Pulmonary artery endothelial cell (primary cell): ENCODE results near the gene SLC6A4. TPM values are rescaled to one million over a fixed set of nuclear protein-coding genes. Genes with fewer than 3 reads are reported as not detected.
A peak's percentile ranks its signal among the peaks of the same experiment; 100 is the strongest.
"Not testable (repeated sequence)": the region's sequence is repeated elsewhere in the genome, so short reads cannot be mapped to it uniquely, and the experiment has no call there.

Source experiments
- DNase-seq: peaks from one replicate; pipeline ENCODE4 v3.0.0-alpha.2; 2011; ENCODE audit warnings: low read depth, low spot score
- total RNA-seq: library from RNA; depleted of rRNA; stranded (reverse); fragments of >200 nt; gene quantifications from 2 replicates; pipeline ENCODE4 v1.2.3, GENCODE V29; 2014

SLC6A4 gene
- total RNA-seq, 1 donor from 2014 or later = 0.07 TPM

DNA sequence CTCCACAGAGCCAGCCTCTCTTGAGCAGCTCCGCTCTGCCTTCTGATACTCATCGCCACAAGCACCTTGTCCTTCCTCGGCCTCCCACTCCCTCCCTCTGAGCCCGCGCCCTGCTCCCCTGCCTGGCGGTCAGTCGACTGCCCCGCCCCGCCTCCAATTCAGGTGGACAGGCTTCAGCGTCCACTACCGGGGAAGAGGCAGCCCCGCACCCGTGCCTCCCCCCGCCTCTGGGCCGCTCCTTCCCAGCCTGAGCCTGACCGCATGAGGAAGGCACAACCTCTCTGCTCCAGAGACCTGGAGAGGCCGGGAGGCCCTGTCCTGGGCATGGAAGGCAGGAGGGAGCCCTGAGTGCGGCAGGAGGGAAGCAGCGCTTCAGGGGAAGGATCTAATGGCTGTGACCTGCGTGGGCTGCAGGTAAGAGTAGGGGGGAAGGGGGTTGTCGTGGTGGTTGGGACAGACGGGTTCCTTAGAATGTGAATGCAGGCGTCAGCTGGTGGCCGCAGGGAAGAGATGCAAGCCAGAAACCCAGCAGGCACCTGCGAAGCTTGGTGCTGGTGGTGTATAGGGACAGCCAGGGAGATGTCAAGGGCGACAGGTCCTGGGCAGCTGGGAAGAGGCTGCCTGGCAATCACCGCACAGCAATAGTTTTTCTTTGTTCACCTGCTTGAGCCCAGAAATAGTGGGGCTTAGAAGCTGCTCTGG lies 3.0 kb upstream of the SLC6A4 start:
- DNase-seq = no peak

DNA sequence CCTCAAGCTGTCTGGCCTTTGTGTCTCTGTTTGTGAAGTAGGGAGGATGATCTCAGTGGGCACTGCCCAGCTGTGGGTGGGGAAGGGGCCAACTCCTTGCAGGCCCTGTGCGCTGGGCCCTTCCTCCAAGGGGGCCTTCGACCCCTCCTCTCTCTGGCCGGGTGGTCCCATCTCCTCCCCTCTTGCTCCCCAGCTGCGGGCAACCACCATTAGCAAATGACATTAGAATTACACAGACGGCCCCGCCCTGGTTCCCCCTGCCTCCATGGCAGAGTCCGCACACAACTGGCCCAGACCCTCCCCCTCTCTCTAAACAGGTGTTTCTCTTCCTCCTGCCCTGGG lies 2.5 kb upstream of the SLC6A4 start:
- DNase-seq = no peak

DNA sequence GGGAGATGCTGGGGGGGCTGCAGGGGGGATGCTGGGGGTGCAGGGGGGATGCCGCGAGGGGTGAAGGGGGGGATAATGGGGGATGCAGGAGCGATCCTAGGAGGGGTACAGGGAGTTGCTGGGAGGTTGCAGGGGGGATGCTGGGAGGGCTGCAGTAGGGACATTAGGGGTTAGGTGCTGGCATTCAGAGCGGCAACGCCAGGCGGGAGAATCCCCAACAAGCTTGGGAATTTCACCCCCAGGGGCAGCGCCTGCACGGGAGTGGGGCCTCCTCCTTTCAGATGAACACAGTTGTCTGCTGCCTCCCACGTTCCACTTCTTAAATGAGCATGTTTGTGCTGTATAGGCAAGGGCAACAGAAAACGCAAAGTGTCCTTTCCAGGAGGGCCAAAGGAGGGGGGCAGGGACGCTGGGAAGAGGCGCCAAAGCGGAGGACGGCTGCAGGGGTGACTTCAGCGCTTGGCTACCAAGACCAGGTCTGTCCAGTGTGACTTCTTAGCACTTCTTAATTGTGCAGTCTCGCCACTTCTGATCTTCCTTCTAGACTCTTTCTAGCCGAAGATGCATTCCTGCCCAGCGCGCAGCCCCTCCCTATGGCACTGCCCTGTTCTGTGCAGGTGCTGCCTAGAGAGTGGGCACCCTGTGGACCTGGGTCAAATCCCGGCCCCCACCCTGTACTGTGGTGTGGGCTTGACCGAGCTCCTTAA lies 2.0 kb upstream of the SLC6A4 start:
- no peak for DNase-seq

DNA sequence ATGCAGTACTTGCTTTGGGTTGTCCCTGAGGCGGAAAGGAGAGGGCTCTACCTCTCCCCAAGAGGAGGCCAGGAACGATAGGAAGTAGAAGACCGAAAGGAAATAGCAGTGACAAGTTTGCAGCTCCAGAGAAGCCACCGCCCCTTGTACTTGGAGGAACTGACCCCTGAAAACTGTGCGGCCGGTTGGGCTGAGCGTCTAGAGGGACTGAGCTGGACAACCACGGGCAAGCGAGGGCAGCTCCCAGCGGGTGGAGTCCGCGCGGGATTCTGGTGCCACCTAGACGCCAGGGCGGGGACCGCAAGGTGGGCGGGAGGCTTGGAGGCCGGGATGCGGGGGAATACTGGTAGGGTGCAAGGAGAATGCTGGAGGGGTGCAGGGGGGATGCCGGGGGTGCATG lies 1.3 kb upstream of the SLC6A4 start:
- peak; percentile 2 for DNase-seq

DNA sequence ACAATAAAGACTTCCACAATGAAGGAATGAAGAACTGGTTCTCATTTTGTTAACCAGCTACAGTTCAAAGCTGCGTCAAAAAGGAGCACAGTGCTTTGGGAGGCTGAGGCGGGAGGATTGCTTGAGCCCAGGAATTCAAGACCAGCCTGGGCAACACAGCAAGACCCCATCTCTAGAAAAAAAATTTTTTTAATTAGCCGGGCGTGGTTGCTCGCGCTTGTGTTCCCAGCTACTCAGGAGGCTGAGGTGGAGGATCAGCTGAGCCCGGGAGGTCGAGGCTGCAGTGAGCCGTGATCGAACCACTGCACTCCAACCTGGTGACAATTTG lies 764 bp upstream of the SLC6A4 start:
- DNase-seq = no peak

DNA sequence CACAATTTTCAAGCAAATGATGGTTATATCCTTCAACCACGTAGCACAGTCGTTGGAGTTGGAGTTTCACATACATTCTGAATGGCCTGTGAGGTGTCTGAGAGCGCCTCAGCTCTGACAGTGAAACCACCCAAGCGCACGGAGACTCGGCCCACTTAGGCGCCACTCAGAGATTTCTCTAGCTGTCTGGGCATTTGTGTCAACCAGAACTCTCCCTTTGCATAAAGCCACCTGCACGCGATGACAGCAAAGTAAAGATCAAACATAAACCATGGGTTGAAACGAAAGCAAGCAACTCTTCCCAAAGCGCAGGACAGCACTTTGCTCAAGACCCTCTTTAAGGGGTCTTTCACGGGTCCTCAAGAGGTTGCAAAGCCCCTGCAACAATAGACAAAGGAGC lies 533 bp downstream of the SLC6A4 start:
- no peak for DNase-seq

DNA sequence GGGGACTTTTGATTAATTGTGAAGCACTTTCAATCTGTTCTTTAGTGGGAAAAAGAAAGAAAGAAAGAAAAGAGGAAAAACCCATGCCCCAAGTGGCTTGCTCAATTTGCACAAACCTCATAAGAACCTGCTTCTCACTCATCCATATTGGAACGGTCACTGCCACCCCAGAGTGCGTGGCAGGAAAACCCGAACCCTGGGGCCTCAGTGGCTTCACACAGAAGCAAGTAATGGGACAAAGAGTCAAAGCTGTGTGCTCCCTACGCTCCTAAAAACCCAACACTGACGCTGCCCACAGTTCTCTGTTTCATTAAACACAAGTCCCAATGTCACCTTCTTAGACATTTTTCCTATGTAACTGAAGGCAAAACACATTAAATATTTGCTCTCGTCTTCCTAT lies 1.2 kb downstream of the SLC6A4 start:
- DNase-seq = no peak

DNA sequence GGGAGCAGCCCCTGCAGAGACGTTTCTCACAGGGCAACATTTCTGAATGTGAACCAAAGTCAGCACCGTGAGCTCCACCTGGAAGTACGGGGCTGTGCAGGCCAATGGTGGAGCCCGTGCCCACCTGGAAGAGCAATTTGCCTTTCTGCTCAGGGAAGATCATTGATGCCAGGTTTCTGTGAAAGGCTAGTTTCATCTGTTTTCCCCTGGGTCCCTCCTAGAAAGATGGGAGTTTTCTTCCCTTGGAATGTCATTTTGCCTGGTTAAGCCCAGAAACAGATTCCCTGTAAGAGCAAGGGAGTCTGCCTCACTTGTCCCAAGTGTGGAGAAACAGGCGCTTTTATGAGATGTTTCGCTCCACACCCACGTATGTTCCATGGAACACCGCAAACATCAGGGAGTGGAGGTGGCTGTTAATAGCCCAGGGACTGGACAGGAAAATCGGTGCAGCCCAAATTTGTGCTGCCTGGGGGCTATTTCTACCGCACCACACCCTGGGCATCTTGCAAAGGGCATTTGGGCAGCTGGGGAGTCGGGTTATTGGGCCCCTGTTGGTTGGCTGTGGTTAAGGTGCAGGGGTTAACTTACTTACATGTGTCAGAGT lies 2.6 kb downstream of the SLC6A4 start:
- DNase-seq = no peak

DNA sequence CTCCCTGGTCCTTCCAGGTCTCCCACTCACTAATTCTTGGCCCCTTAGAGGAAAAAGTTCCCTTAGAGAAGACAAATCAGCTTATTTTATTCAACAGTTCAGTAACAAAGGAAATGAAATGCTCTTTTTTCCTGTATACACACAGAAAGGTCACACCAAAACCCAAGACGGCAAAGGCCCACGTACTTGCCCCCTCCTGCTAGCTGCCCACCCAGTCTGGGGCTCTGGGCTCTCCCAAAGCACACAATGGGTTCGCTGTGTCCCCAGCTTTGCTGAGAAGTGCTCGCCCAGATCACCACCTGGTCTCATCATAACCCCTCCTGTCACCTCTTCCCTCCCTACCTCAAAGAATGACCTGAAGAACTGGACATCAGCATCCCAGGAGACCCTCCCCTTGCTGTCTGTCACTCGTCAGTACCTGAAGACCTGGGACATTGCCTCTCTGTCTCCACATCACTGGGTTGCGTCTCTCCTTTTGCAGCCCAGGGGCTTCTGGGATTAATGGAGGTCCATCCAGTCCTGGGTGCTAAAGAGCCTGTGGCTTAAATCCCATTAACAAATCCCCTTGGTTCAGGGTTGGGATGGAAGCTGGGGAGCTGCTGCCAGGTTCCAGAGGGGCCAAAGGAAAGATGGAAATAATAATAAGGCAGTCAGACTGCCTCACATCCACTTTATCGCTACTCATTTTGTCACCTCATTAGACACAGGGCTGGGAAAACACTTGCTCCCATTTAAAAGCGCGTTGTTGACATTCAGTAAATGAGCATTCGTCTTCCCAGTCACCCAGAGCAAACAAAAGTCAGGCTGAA lies 3.3 kb downstream of the SLC6A4 start:
- no peak for DNase-seq

DNA sequence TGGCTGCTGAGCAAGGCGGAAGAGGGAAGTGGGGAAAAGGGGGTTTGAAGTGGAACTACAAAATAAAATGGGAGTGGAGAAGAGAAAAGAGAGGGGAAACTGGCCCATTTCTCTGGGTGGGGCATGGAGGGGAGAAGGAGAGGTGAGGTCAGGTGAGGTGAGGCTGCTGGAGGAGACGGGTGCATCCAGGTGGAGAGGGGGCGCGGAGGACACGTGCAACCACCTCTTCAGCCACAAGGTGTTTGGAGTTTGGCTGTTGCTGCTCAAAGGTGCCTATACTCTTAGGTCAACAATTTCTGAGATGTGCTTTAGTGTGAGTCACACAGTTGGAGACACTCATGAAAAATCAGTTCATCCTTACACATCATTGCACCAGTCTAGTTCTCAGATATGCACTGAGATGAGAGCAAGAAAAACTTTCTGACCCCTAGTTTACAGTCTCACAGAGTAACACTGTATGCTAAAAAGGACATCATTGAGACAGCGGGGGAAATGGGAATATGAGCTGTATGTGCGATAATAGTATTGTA lies 4.8 kb downstream of the SLC6A4 start:
- DNase-seq = no peak

DNA sequence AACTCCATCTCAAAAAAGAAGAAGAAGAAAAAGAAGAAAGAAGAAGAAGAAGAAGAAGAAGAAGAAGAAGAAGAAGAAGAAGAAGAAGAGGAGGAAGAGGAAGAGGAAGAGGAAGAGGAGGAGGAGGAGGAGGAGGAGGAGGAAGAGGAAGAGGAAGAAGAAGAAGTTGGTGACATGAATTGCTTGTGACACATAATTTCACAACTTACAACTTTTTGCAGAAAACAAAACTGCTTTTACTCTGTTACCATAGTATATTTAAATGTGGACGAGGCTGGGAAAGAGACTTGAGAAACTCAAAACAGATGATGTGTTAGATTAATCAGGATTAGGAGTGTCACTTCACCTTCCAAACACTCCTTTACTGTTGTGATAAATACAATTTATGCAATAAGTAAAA lies 5.5 kb downstream of the SLC6A4 start:
- DNase-seq = not testable (repeated sequence)

DNA sequence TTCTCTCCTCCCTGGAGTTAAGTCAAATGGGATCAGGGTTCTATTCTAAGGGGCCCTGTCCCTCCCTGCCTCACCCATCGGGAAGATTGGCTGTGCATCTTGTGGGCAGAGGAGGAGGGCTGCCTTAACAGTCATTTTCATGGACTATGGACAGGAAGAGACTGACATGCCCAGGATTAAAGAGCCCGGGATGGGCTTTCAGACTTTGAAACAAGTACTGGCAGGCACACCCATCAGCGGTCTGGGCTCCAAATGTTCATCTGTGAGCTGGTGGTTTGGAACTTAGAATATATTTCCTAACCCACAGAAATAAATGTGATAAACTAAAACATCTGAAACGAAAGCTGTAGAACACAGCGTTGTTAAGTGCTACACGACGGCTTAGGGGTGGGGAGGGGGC lies 6.5 kb downstream of the SLC6A4 start:
- no peak for DNase-seq

DNA sequence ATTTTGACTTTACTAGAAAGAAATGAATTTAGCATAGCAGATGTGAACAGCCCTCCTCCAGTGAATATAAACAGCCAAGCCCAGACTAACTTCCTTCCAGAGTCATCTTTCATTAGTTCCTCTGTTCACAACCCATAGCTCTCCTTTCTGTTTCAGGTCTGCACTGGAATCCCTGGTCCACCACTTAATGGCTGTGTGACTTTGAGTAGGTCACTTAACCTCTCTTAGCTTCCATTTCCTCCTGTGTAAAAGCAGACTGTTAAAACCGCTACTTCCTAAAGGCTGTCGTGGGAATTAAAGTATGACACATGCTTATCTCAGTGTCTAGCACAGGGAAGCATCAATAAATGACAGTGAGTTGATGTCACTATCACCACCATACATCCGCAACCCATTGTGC lies 7.5 kb downstream of the SLC6A4 start:
- DNase-seq = no peak

DNA sequence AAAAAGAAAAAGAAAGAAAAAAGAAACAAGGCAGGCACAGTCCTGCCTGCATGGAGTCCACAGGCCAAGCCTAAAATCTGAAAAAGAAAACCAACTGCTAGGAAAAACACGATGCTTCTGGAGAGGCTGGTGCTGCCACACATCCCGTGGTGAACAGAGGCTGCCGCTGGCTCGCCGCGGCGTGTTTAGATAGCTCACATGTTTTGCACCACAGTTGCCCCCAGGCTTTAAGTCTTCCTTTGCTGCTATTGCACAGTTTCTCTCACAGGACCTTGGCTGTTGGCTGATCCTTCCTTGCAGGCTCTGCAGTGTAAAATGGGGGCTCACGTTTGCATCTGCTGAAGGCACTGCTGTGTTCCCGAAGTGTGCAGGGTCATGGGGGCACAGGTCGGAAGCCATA lies 8.6 kb downstream of the SLC6A4 start:
- DNase-seq = no peak

DNA sequence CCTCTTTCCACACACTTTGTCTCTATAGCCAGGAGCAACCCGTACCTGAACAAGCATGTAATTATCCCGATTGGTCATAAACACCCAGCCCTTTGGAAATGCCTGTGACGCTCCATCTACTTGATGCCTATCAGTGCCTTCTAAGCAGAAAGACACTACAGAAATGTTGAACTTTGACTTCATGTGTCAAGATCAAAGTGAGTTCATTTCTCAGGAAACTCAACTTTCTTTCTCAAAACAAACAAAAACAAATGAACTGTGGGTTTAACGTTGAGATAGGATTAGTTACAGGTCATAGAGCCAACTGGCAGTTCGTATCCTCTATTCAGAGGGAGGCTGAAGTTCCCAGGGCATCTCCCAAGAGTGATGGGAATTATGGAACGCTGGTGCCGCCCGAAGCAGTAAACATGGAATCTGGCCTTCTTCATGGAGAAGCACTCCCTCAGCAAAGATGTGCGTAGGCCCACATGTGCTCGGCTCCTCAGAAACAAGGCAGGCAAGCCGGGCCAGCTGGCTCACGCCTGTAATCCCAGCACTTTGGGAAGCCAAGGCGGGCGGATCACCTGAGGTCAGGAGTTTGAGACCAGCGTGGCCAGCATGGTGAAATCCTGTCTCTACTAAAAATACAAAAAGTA lies 9.5 kb downstream of the SLC6A4 start:
- no peak for DNase-seq

DNA sequence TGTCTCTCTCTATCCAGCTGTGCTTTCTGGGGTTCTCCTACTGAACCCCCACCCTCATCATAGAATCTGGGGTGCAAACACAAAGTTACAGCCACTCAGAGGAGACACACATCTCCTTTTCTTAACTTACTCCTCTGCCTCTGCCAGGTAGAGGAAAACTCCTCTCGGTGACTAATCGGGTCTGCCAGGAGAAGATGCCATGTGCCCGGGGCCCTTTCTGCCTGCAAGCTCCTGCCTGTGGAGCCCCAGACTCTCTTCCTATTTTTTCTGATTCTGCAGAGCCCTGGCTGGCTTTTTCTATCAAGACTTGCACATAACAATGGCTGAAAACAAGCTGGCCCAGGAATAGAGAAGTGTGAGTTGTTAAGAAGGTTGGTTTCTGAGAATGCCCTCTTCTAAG lies 10.4 kb downstream of the SLC6A4 start:
- DNase-seq = no peak

DNA sequence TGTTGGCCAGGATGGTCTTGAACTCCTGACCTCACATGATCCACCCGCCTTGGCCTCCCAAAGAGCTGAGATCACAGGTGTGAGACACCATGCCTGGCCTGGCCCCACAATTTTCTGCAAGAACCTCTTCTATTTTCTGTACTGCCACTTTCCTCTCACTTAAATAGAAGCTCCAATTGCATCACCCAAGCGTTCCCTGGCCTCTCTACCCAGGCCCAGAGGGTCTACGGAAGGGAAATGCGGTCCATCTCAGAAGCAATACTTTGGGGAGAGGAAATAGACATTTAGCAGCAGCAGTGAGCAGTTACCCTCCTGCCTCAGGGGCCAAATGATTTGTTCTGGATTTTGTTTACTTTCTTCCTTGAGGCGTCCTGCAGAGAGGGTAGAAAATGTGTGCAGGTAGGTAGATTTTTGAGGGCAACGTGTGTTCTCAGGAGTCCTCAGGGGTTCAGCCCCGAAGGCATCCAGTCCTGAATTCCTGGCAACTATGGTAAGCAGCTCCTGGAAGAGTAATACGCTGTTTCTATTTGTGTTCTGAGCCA lies 11.0 kb downstream of the SLC6A4 start:
- no peak for DNase-seq

DNA sequence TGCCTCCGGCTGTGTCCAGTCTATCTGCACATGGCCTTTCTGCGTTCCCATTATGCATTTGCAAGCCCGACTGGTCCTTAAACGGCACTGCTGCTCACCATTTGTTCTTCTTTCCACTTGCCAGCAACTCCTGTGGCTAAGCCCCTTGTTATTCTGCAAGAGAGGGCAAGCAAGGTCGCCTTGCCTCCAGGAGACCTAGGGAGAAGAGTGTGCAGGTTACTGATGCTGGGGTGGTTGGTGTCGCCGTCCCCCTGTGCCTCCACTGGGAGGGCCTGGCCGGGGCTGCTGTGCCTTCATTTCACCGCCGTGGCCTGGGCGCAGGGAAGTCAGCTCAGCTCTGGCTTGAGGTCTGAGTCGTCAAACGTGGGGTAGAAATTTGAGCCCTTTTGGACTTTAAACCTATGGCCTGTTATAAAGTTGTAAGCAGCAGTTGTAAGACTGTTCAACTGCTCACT lies 12.7 kb downstream of the SLC6A4 start:
- DNase-seq = no peak

DNA sequence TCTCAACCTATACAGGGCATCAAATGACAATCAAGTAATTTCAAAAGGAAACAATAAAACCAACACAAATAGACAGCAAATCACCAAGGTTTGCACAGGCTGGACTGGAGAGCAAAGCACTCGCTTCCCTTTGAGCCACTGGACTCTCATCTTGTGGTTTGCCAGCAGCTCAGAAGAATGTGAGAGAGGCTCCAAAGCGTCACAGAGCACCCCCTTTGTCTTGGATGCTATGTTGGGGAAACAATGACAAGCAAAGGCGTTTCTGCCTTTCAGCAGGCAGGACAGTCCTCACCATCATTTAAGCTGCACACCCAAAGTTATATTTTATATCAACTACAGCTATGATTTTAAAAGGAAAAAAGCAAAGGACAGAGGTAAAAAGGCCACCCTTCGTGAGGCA lies 13.2 kb downstream of the SLC6A4 start:
- DNase-seq = no peak

DNA sequence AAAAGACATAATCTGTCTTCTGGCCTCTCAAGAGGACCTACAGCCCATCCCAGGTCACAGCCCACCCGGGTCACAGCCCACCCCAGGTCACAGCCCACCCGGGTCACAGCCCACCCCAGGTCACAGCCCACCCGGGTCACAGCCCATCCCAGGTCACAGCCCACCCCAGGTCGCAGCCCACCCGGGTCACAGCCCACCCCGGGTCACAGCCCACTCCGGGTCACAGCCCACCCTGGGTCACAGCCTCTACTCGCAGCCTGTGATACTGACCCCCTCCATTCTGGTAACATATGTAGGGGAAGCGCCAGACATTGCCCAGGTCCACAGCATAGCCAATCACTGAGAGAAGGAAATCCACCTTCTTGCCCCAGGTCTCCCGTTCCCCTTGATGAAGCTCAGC lies 14.2 kb downstream of the SLC6A4 start:
- DNase-seq = no peak

DNA sequence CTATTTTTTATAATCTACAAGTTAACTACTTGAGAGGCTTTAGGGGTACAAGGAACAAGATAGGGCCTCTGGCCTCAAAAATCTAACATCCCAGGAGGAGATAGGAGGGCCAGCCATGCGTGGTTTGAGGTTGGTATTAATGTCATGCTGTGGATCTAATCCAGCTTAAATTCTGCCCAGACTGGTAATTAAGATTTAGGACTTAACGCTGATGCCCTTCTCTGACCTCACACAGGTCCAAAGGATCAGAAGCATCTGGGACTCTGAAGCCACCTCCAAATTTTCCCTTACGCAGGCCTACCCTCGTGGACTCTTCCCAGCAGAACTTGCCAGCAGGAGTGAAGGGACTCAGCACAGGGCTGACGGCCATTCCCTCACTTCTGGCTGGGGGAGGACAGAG lies 15.1 kb downstream of the SLC6A4 start:
- no peak for DNase-seq
